GM10847 (cell line): Measurements from ENCODE around the gene MYO1E.

ENCODE experiments used
- POLR2A ChIP-seq: IDR thresholded peaks from 2 replicates; pipeline ENCODE4 v1.6.1; 2011; ENCODE audit not compliant: insufficient read length; ENCODE audit errors: extremely low read depth

Gene MYO1E

GRCh38 chr15:59394166-59394661, 21.5 kb upstream of the MYO1E start:
- no peak for TF ChIP-seq POLR2A

- no peak for TF ChIP-seq POLR2A
Measured at GRCh38 chr15:59392299-59392698, 19.6 kb upstream of the MYO1E start.

GRCh38 chr15:59388670-59389069, 16.0 kb upstream of the MYO1E start:
- no peak for TF ChIP-seq POLR2A

- TF ChIP-seq POLR2A: no peak
Measured at GRCh38 chr15:59385171-59385570, 12.5 kb upstream of the MYO1E start.

GRCh38 chr15:59384507-59384906, 11.8 kb upstream of the MYO1E start:
- no peak for TF ChIP-seq POLR2A

GRCh38 chr15:59380902-59381610, 8.4 kb upstream of the MYO1E start:
- no peak for TF ChIP-seq POLR2A

GRCh38 chr15:59379531-59379930, 6.9 kb upstream of the MYO1E start:
- no peak for TF ChIP-seq POLR2A

- TF ChIP-seq POLR2A: no peak
Measured at GRCh38 chr15:59378855-59379254, 6.2 kb upstream of the MYO1E start.

- TF ChIP-seq POLR2A: no peak
Measured at GRCh38 chr15:59377924-59378323, 5.3 kb upstream of the MYO1E start.

GRCh38 chr15:59376733-59377132, 4.1 kb upstream of the MYO1E start:
- TF ChIP-seq POLR2A: no peak

GRCh38 chr15:59373215-59373614, 544 bp upstream of the MYO1E start:
- TF ChIP-seq POLR2A: no peak

GRCh38 chr15:59371458-59372351, 966 bp downstream of the MYO1E start:
- TF ChIP-seq POLR2A: peak; percentile 8

GRCh38 chr15:59369597-59369996, 3.1 kb downstream of the MYO1E start:
- no peak for TF ChIP-seq POLR2A

GRCh38 chr15:59367022-59367451, 5.6 kb downstream of the MYO1E start:
- TF ChIP-seq POLR2A: no peak

- no peak for TF ChIP-seq POLR2A
Measured at GRCh38 chr15:59366333-59367021, 6.2 kb downstream of the MYO1E start.
